ENCODE measurements around the gene CCDC85A. TPM values are rescaled to one million over a fixed set of nuclear protein-coding genes. Genes with fewer than 3 reads are reported as not detected.

The CCDC85A gene
- total and polyA plus RNA-seq, 2 of the 8 experiments (the other 6 are each of a cell fraction or from before 2014, with no cell fraction given): 0.20 TPM; not detected in 1

DNA sequence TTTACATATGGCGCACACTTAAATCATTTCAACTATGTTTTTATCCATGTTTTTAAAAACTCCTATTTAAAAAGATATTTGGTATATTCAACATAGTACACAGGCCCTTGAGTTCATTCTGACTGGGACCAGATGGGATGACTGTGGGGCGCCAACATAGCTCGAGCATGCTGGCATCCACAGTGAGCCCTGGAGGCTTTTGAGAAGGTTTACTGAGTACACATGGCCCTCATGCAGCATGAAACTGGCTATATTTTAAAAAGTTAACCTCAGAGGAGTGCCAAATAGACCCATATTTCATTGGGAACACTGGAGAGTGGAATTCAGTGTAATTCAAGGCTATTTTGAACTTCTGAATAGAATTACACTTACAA lies 83.6 kb downstream of the CCDC85A start:
- Histone ChIP-seq H3K4me3 (ENCODE audit: extremely low read depth in 1 of 4, insufficient read depth in 2 of 4, low read depth in 3 of 4, low read length in 4 of 4) (no peak overlapping the region), H3K14ac (ENCODE audit: insufficient read length) (no peak overlapping the region), H3K23me2 (ENCODE audit: low read depth, low read length) (no peaks in the 10 kb centered on the region; the same call in 1 of the 2 replicates), H2BK5ac (ENCODE audit: low read depth, low read length) (no peak overlapping the region), H3K9ac (replicated peaks in 1 of 4; ENCODE audit: extremely low read depth in 1 of 4, low read depth in 3 of 4, low read length in 3 of 4) (no peak overlapping the region), H3K27me3 (replicated peaks in 1 of 4; ENCODE audit: control insufficient read depth in 3 of 4, extremely low read depth in 1 of 4, insufficient read depth in 3 of 4, low read length in 3 of 4) (no peaks in the 10 kb centered on the region), H3K79me2 (ENCODE audit: control insufficient read depth in 1 of 2, insufficient read depth in 2 of 2, low read length in 2 of 2) (no peaks in the 10 kb centered on the region), H3K79me1 (ENCODE audit: low read depth, low read length) (no peaks in the 10 kb centered on the region), H4K5ac (ENCODE audit: insufficient read length, low read depth, low read length) (no peak overlapping the region), H4K20me1 (replicated peaks in 1 of 2; ENCODE audit: control insufficient read depth in 1 of 2, insufficient read depth in 2 of 2, low read length in 2 of 2) (no peaks in the 10 kb centered on the region), H3K4ac (replicated peaks; ENCODE audit: insufficient read length, low read depth, low read length) (no peak overlapping the region), H3K36me3 (ENCODE audit: control insufficient read depth in 2 of 4, insufficient read depth in 4 of 4, low read length in 3 of 4) (no peaks in the 10 kb centered on the region), H3K56ac (replicated peaks; ENCODE audit: insufficient read length, low read depth, low read length) (no peak overlapping the region), H2BK120ac (replicated peaks; ENCODE audit: low read depth, low read length) (no peak overlapping the region), H2AK5ac (ENCODE audit: low read depth, low read length) (no peak overlapping the region), H3K4me2 (ENCODE audit: insufficient read depth in 1 of 2, low read depth in 2 of 2, low read length in 2 of 2) (no peak overlapping the region), H2BK12ac (ENCODE audit: low read depth, low read length) (no peak overlapping the region), H2AFZ (ENCODE audit: low read length) (no peak overlapping the region), H3K9me3 (ENCODE audit: insufficient read depth in 2 of 2, low read depth in 1 of 2, low read length in 1 of 2) (no peaks in the 10 kb centered on the region), H2BK15ac (ENCODE audit: low read length) (no peak overlapping the region), H2BK20ac (ENCODE audit: low read length) (no peak overlapping the region), H3K23ac (ENCODE audit: insufficient read length) (no peak overlapping the region), H3K27ac (ENCODE audit: low read depth, low read length) (no peak overlapping the region), H3K18ac (ENCODE audit: extremely low read depth, low read length) (no peak overlapping the region), H4K91ac (replicated peaks; ENCODE audit: insufficient read length, low read length) (no peak overlapping the region), H3K4me1 (replicated peaks in 1 of 4; ENCODE audit: control insufficient read depth in 3 of 4, insufficient read depth in 4 of 4, low read length in 3 of 4) (peaks cover 0 to 6% (median 1%) of the 10 kb centered on the region in 4 experiments; a peak in 1 of 7 replicates), H4K8ac (ENCODE audit: extremely low read depth, insufficient read depth, low read length) (no peak overlapping the region)
- ChIA-PET CTCF (ENCODE audit: partially characterized antibody) (no interaction called here), POLR2A (ENCODE audit: partially characterized antibody) (no interaction called here)
- DNase-seq (ENCODE audit: low read depth in 1 of 2, low spot score in 2 of 2) (no peak), FAIRE-seq (no peak)
- WGBS, 2 experiments (ENCODE audit: extremely low coverage in 1 of 2, insufficient coverage in 1 of 2, insufficient read length in 1 of 2, insufficient replicate concordance in 2 of 2, low coverage in 1 of 2, low lambda C conversion rate in 2 of 2, missing lambda C conversion rate in 1 of 2): 91% methylated on average over 3 of the region's 3 CpGs; no CpG with 5 or more reads in 1 of the 2 experiments
- TF ChIP-seq POLR2A (IDR thresholded peaks at IDR 0.05; ENCODE audit: control extremely low read depth in 1 of 2, low read depth in 2 of 2, low read length in 2 of 2) (no peak), MAX (IDR thresholded peaks at IDR 0.05) (no peak), SIX5 (IDR thresholded peaks at IDR 0.05; ENCODE audit: low read depth, low read length) (no peak), RNF2 (IDR thresholded peaks at IDR 0.05; ENCODE audit: borderline replicate concordance, low read depth, low read length, missing control alignments, poor library complexity, severe bottlenecking) (no peak), RFX5 (IDR thresholded peaks at IDR 0.05; ENCODE audit: borderline replicate concordance, low read depth, low read length) (no peak), ASH2L (IDR thresholded peaks at IDR 0.05; ENCODE audit: low read length) (no peak), CHD1 (IDR thresholded peaks at IDR 0.05; ENCODE audit: low read depth, low read length) (no peak), TAF7 (optimal IDR thresholded peaks at IDR 0.05; ENCODE audit: borderline replicate concordance, low read depth, low read length) (no peak), TAF1 (IDR thresholded peaks at IDR 0.05; ENCODE audit: low read depth, low read length) (no peak)

All from H1 (cell line).